HG03565 (cell line): ENCODE measurements around the gene SUSD6.
"Not testable (repeated sequence)": the region's sequence is repeated elsewhere in the genome, so short reads cannot be mapped to it uniquely, and the experiment has no call there.

Source experiments
- ATAC-seq: cut with Tn5 transposase; IDR thresholded peaks from one replicate; pipeline ENCODE4 v1.9.1; 2021; ENCODE audit warnings: mild to moderate bottlenecking, moderate library complexity; ENCODE audit not compliant: unreplicated experiment

SUSD6 gene

GRCh38 chr14:69647213-69647612, 35.8 kb downstream of the SUSD6 start:
- ATAC-seq = no peak

GRCh38 chr14:69647642-69648041, 36.2 kb downstream of the SUSD6 start:
- not testable (repeated sequence) for ATAC-seq

GRCh38 chr14:69648480-69649451, 37.4 kb downstream of the SUSD6 start:
- ATAC-seq = no peak

- no peak for ATAC-seq
Measured at GRCh38 chr14:69650948-69651369, 39.6 kb downstream of the SUSD6 start.

- ATAC-seq = no peak
Measured at GRCh38 chr14:69651664-69652063, 40.3 kb downstream of the SUSD6 start.

GRCh38 chr14:69652942-69653684, 41.7 kb downstream of the SUSD6 start:
- ATAC-seq = no peak

- no peak for ATAC-seq
Measured at GRCh38 chr14:69654116-69654515, 42.7 kb downstream of the SUSD6 start.

GRCh38 chr14:69657950-69658355, 46.6 kb downstream of the SUSD6 start:
- no peak for ATAC-seq

- no peak for ATAC-seq
Measured at GRCh38 chr14:69658664-69659261, 47.4 kb downstream of the SUSD6 start.

- no peak for ATAC-seq
Measured at GRCh38 chr14:69660344-69661193, 49.2 kb downstream of the SUSD6 start.

- no peak for ATAC-seq
Measured at GRCh38 chr14:69661194-69661537, 49.8 kb downstream of the SUSD6 start.

GRCh38 chr14:69662636-69663299, 51.4 kb downstream of the SUSD6 start:
- no peak for ATAC-seq

- no peak for ATAC-seq
Measured at GRCh38 chr14:69663300-69663643, 51.9 kb downstream of the SUSD6 start.

- no peak for ATAC-seq
Measured at GRCh38 chr14:69664265-69664664, 52.9 kb downstream of the SUSD6 start.

GRCh38 chr14:69664865-69665526, 53.6 kb downstream of the SUSD6 start:
- ATAC-seq = no peak

- no peak for ATAC-seq
Measured at GRCh38 chr14:69665631-69666030, 54.2 kb downstream of the SUSD6 start.

GRCh38 chr14:69666112-69666511, 54.7 kb downstream of the SUSD6 start:
- no peak for ATAC-seq

- ATAC-seq = no peak
Measured at GRCh38 chr14:69666690-69667211, 55.4 kb downstream of the SUSD6 start.

- peak; percentile 6 for ATAC-seq
Measured at GRCh38 chr14:69667938-69668335, 56.5 kb downstream of the SUSD6 start.
